Skeletal muscle tissue (tissue), 4 donors: Measurements from ENCODE around the gene IL20. TPM values are rescaled to one million over a fixed set of nuclear protein-coding genes. Genes with fewer than 3 reads are reported as not detected.
"Not testable (repeated sequence)": the region's sequence is repeated elsewhere in the genome, so short reads cannot be mapped to it uniquely, and the experiment has no call there.

Experiments
- H3K27ac ChIP-seq: one replicate; pipeline ENCODE4 v1.7.0; 2013; ENCODE audit warnings: mild to moderate bottlenecking, low read depth, low read length, inconsistent platforms
- H3K27me3 ChIP-seq, 3 donors: one replicate each; pipeline ENCODE4 v1.7.0; 2013; ENCODE audit warnings: low read length in 3 of 3; ENCODE audit not compliant: control insufficient read depth in 3 of 3, insufficient read depth in 3 of 3
- H3K36me3 ChIP-seq, 3 donors: one replicate each; pipeline ENCODE4 v1.7.0; 2013; ENCODE audit warnings: low read length in 3 of 3; ENCODE audit not compliant: control insufficient read depth in 3 of 3, insufficient read depth in 3 of 3
- H3K4me1 ChIP-seq, 3 donors: one replicate each; pipeline ENCODE4 v1.7.0; 2013; ENCODE audit warnings: low read length in 3 of 3, mild to moderate bottlenecking in 3 of 3; ENCODE audit not compliant: control insufficient read depth in 3 of 3, insufficient read depth in 3 of 3
- H3K4me3 ChIP-seq, 3 donors: one replicate each; pipeline ENCODE4 v1.7.0; 2013; ENCODE audit warnings: low read length in 3 of 3
- H3K9ac ChIP-seq, 3 donors: one replicate each; pipeline ENCODE4 v1.7.0; 2013; ENCODE audit warnings: low read length in 3 of 3, mild to moderate bottlenecking in 3 of 3, moderate library complexity in 2 of 3, low read depth in 1 of 3
- H3K9me3 ChIP-seq, 3 donors: one replicate each; pipeline ENCODE4 v1.7.0; 2013; ENCODE audit warnings: low read length in 3 of 3; ENCODE audit not compliant: control insufficient read depth in 3 of 3
- total RNA-seq: library from RNA; depleted of rRNA; stranded (reverse); fragments of >200 nt; gene quantifications from one replicate; pipeline ENCODE4 v1.2.3, GENCODE V29; 2014
- donor health status: Osteomylitis.

Gene IL20
- total RNA-seq, 1 donor from 2014 or later = not detected

GRCh38 chr1:206841609-206842323 is 23.7 kb upstream of the IL20 start:
- H3K36me3 ChIP-seq = no peaks in the 10 kb centered on the region
- H3K4me1 ChIP-seq = no peaks in the 10 kb centered on the region
- no peak overlapping the region for H3K9ac ChIP-seq
- no peak overlapping the region for H3K4me3 ChIP-seq
- peaks cover 0 to 9% (median under 1%) of the 10 kb centered on the region in 3 donors for H3K27me3 ChIP-seq
- H3K9me3 ChIP-seq = no peaks in the 10 kb centered on the region
- H3K27ac ChIP-seq = no peak overlapping the region

- no peaks in the 10 kb centered on the region for H3K4me1 ChIP-seq
- H3K36me3 ChIP-seq = no peaks in the 10 kb centered on the region
- no peaks in the 10 kb centered on the region for H3K9me3 ChIP-seq
- no peak overlapping the region for H3K9ac ChIP-seq
- H3K4me3 ChIP-seq = no peak overlapping the region
- peaks cover 0 to 9% (median 0%) of the 10 kb centered on the region in 3 donors for H3K27me3 ChIP-seq
- H3K27ac ChIP-seq = no peak overlapping the region
These were observed 22.6 kb upstream of the IL20 start for GRCh38 chr1:206842854-206843253.

- no peak overlapping the region for H3K9ac ChIP-seq
- H3K4me1 ChIP-seq = no peaks in the 10 kb centered on the region
- no peaks in the 10 kb centered on the region for H3K9me3 ChIP-seq
- peaks cover 0 to 9% (median 0%) of the 10 kb centered on the region in 3 donors for H3K27me3 ChIP-seq
- H3K27ac ChIP-seq = no peak overlapping the region
- H3K4me3 ChIP-seq = no peak overlapping the region
- no peaks in the 10 kb centered on the region for H3K36me3 ChIP-seq
These were observed 21.8 kb upstream of the IL20 start for GRCh38 chr1:206843626-206844025.

GRCh38 chr1:206846487-206846886 is 18.9 kb upstream of the IL20 start:
- H3K27ac ChIP-seq = no peak overlapping the region
- H3K9me3 ChIP-seq = no peaks in the 10 kb centered on the region
- H3K36me3 ChIP-seq = no peaks in the 10 kb centered on the region
- H3K27me3 ChIP-seq = no peaks in the 10 kb centered on the region
- no peak overlapping the region for H3K9ac ChIP-seq
- no peak overlapping the region for H3K4me3 ChIP-seq
- H3K4me1 ChIP-seq = no peaks in the 10 kb centered on the region

- Histone ChIP-seq H3K4me1 (no peaks in the 10 kb centered on the region), H3K27me3 (no peaks in the 10 kb centered on the region), H3K27ac (no peak overlapping the region), H3K9me3 (no peaks in the 10 kb centered on the region), H3K36me3 (no peaks in the 10 kb centered on the region), H3K4me3 (no peak overlapping the region), H3K9ac (no peak overlapping the region)
These were observed 18.0 kb upstream of the IL20 start for GRCh38 chr1:206847337-206847834.

- H3K4me1 ChIP-seq = no peaks in the 10 kb centered on the region
- no peaks in the 10 kb centered on the region for H3K27me3 ChIP-seq
- no peak overlapping the region for H3K9ac ChIP-seq
- no peak overlapping the region for H3K27ac ChIP-seq
- no peak overlapping the region for H3K4me3 ChIP-seq
- no peaks in the 10 kb centered on the region for H3K36me3 ChIP-seq
- no peaks in the 10 kb centered on the region for H3K9me3 ChIP-seq
These were observed 17.5 kb upstream of the IL20 start for GRCh38 chr1:206847946-206848345.

- no peaks in the 10 kb centered on the region for H3K27me3 ChIP-seq
- H3K36me3 ChIP-seq = no peaks in the 10 kb centered on the region
- H3K4me3 ChIP-seq = no peak overlapping the region
- no peak overlapping the region for H3K27ac ChIP-seq
- no peaks in the 10 kb centered on the region for H3K9me3 ChIP-seq
- H3K4me1 ChIP-seq = no peaks in the 10 kb centered on the region
- no peak overlapping the region for H3K9ac ChIP-seq
These were observed 15.0 kb upstream of the IL20 start for GRCh38 chr1:206850401-206850800.

- Histone ChIP-seq H3K9me3 (no peaks in the 10 kb centered on the region), H3K27ac (no peak overlapping the region), H3K36me3 (no peaks in the 10 kb centered on the region), H3K9ac (no peak overlapping the region), H3K27me3 (peaks cover 0 to 6% (median 2%) of the 10 kb centered on the region in 3 donors), H3K4me3 (no peak overlapping the region), H3K4me1 (no peaks in the 10 kb centered on the region)
These were observed 13.9 kb upstream of the IL20 start for GRCh38 chr1:206851341-206852010.

GRCh38 chr1:206852662-206853061 is 12.8 kb upstream of the IL20 start:
- H3K9ac ChIP-seq, H3K4me1 ChIP-seq, H3K4me3 ChIP-seq, H3K9me3 ChIP-seq, H3K27me3 ChIP-seq, H3K36me3 ChIP-seq, H3K27ac ChIP-seq: not testable (repeated sequence)

GRCh38 chr1:206853696-206854095 is 11.7 kb upstream of the IL20 start:
- H3K27ac ChIP-seq, H3K4me3 ChIP-seq, H3K36me3 ChIP-seq, H3K9ac ChIP-seq, H3K27me3 ChIP-seq, H3K4me1 ChIP-seq, H3K9me3 ChIP-seq: not testable (repeated sequence)
